IPS DF 6.9 (cell line): ENCODE measurements around the gene POLE3.
"Not testable (repeated sequence)": the region's sequence is repeated elsewhere in the genome, so short reads cannot be mapped to it uniquely, and the experiment has no call there.

Source experiments
- DNase-seq: peaks from one replicate; pipeline ENCODE4 v3.0.0-alpha.2; 2013; ENCODE audit warnings: low read depth, low spot score
- H3K27ac ChIP-seq: one replicate; pipeline ENCODE4 v1.5.1; 2013; ENCODE audit warnings: low read length, control low read depth
- H3K27me3 ChIP-seq: 2 replicates; pipeline ENCODE4 v1.6.1; 2013; ENCODE audit warnings: mild to moderate bottlenecking, low read length; ENCODE audit not compliant: control insufficient read depth, insufficient read depth
- H3K36me3 ChIP-seq: 2 replicates; pipeline ENCODE4 v1.6.1; 2013; ENCODE audit warnings: low read length; ENCODE audit not compliant: control insufficient read depth, insufficient read depth
- H3K4me1 ChIP-seq: 2 replicates; pipeline ENCODE4 v1.6.1; 2013; ENCODE audit warnings: low read length; ENCODE audit not compliant: control insufficient read depth, insufficient read depth
- H3K4me3 ChIP-seq: 2 replicates; pipeline ENCODE4 v1.5.1; 2013; ENCODE audit warnings: mild to moderate bottlenecking, low read length
- H3K9me3 ChIP-seq: 2 replicates; pipeline ENCODE4 v1.6.1; 2013; ENCODE audit warnings: low read length, inconsistent platforms; ENCODE audit not compliant: control insufficient read depth, insufficient read depth
- WGBS: extraction: QIAGEN DNeasy Blood & Tissue Kit; methylation state at CpG from one replicate; pipeline ENCODE4 v1.1.7; 2013; ENCODE audit warnings: mixed read lengths, missing lambda C conversion rate; ENCODE audit not compliant: insufficient read length, insufficient coverage; 5-methylcytosine and 5-hydroxymethylcytosine counted together

POLE3 gene

GRCh38 chr9:113389451-113389850 lies 21.0 kb downstream of the POLE3 start:
- H3K36me3 ChIP-seq: peaks cover 16% of the 10 kb centered on the region
- H3K27me3 ChIP-seq: no peaks in the 10 kb centered on the region
- H3K27ac ChIP-seq: no peak overlapping the region
- no peaks in the 10 kb centered on the region for H3K9me3 ChIP-seq
- H3K4me3 ChIP-seq: no peak overlapping the region
- DNase-seq: no peak
- WGBS: no CpG with 5 or more reads among the region's 11 CpGs
- no peaks in the 10 kb centered on the region for H3K4me1 ChIP-seq

GRCh38 chr9:113388833-113389232 lies 21.6 kb downstream of the POLE3 start:
- no peak overlapping the region for H3K4me3 ChIP-seq
- H3K36me3 ChIP-seq: peaks cover 16% of the 10 kb centered on the region
- no CpG with 5 or more reads among the region's 13 CpGs for WGBS

GRCh38 chr9:113387560-113388230 lies 22.8 kb downstream of the POLE3 start:
- DNase-seq: no peak
- Histone ChIP-seq H3K36me3 (peaks cover 16% of the 10 kb centered on the region), H3K4me3 (no peak overlapping the region), H3K27ac (no peak overlapping the region), H3K27me3 (no peaks in the 10 kb centered on the region), H3K4me1 (no peaks in the 10 kb centered on the region), H3K9me3 (no peaks in the 10 kb centered on the region)
- no CpG with 5 or more reads among the region's 9 CpGs for WGBS

More at GRCh38 chr9:113388833-113389232, 21.6 kb downstream of the POLE3 start:
- no peaks in the 10 kb centered on the region for H3K9me3 ChIP-seq
- H3K27ac ChIP-seq: no peak overlapping the region
- no peaks in the 10 kb centered on the region for H3K27me3 ChIP-seq
- no peak for DNase-seq
- no peaks in the 10 kb centered on the region for H3K4me1 ChIP-seq

GRCh38 chr9:113386571-113387393 lies 23.7 kb downstream of the POLE3 start:
- Histone ChIP-seq H3K36me3 (peaks cover 16% of the 10 kb centered on the region), H3K9me3 (no peaks in the 10 kb centered on the region), H3K4me1 (no peaks in the 10 kb centered on the region), H3K27ac (no peak overlapping the region), H3K27me3 (no peaks in the 10 kb centered on the region), H3K4me3 (no peak overlapping the region)
- DNase-seq: no peak
- WGBS: 100% methylated on average over 2 of the region's 4 CpGs

- H3K4me3 ChIP-seq: no peak overlapping the region
- no peaks in the 10 kb centered on the region for H3K27me3 ChIP-seq
- DNase-seq: no peak
- H3K4me1 ChIP-seq: no peaks in the 10 kb centered on the region; the same call in 1 of the 2 replicates
- WGBS: no CpG with 5 or more reads among the region's 8 CpGs
- no peak overlapping the region for H3K27ac ChIP-seq
- no peaks in the 10 kb centered on the region for H3K9me3 ChIP-seq
- H3K36me3 ChIP-seq: no peaks in the 10 kb centered on the region
Observed at GRCh38 chr9:113381909-113382411, 28.5 kb downstream of the POLE3 start.

- H3K4me1 ChIP-seq, H3K4me3 ChIP-seq, DNase-seq, H3K27me3 ChIP-seq, H3K36me3 ChIP-seq, H3K27ac ChIP-seq, H3K9me3 ChIP-seq: not testable (repeated sequence)
- no CpG with 5 or more reads among the region's 7 CpGs for WGBS
Observed at GRCh38 chr9:113381441-113381840, 29.0 kb downstream of the POLE3 start.

GRCh38 chr9:113380869-113381378 lies 29.6 kb downstream of the POLE3 start:
- Histone ChIP-seq H3K4me1 (no peaks in the 10 kb centered on the region; the same call in 1 of the 2 replicates), H3K4me3 (no peak overlapping the region), H3K9me3 (no peaks in the 10 kb centered on the region), H3K27ac (no peak overlapping the region), H3K36me3 (no peaks in the 10 kb centered on the region), H3K27me3 (no peaks in the 10 kb centered on the region)
- DNase-seq: no peak
- no CpG with 5 or more reads among the region's 1 CpG for WGBS

- H3K4me1 ChIP-seq, H3K9me3 ChIP-seq, H3K27ac ChIP-seq, H3K4me3 ChIP-seq, H3K27me3 ChIP-seq, DNase-seq, H3K36me3 ChIP-seq: not testable (repeated sequence)
- no CpG with 5 or more reads among the region's 2 CpGs for WGBS
Observed at GRCh38 chr9:113379829-113380210, 30.7 kb downstream of the POLE3 start.

GRCh38 chr9:113379094-113379828 lies 31.2 kb downstream of the POLE3 start:
- H3K9me3 ChIP-seq, H3K4me3 ChIP-seq, DNase-seq, H3K4me1 ChIP-seq, H3K27ac ChIP-seq, H3K36me3 ChIP-seq, H3K27me3 ChIP-seq: not testable (repeated sequence)
- WGBS: no CpG with 5 or more reads among the region's 24 CpGs
